ENCODE data around the gene FSD1.
A peak's percentile ranks its signal among the peaks of the same experiment; 100 is the strongest.

Gene FSD1

GRCh38 chr19:4365341-4365740, 60.9 kb downstream of the FSD1 start:
- no peak for DNase-seq (ENCODE audit: low read depth in 2 of 2)

DNA sequence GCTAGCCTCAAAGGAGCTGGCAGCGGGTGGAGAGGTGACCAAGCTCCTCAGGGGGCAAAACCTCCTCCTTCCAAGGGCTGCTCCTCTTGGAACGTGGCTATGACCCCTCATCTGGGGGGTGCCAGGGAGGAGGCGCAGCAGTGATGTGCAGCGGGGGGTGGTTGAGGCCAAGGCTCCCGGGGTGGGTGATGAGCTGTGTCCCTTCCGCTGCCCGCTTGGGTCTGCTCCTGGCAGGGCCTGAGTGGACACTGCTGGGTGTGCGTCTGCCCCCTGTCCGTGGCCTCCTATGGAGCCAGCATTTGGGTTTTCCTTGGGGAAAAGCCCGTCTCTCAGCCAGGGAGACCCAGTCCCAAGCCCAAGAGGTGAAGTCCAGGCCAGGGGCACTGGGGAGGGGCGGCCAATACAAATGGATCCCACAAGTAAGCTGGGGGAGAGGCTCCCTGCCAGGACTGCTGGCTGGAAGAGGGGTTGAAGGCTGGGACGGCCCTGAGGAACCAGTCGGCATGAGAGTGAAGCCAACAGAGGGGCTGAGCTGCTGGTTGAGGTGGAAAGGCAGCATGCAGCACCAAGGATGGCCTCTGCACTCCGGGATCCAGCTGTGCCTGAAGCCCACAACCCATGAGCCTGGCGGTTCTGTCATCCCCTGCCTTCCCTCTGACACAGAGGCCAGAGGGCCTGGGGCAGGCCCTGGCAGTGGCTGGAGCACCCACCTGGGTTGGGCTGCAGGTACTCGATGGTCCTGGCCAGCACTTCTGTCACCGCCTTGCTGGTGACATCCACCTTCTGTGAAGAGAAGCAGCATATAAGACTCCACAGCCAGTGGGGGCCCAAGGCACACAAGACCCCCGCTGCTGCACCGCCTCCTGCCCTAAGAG, 61.6 kb downstream of the FSD1 start:
- no peak for DNase-seq (ENCODE audit: low read depth in 2 of 2)

- DNase-seq (ENCODE audit: low read depth in 2 of 2), result no peak
Measured at GRCh38 chr19:4366666-4367335, 62.4 kb downstream of the FSD1 start.

- no peak for DNase-seq (ENCODE audit: low read depth in 2 of 2)
Measured at GRCh38 chr19:4367336-4367723, 62.9 kb downstream of the FSD1 start.

DNA sequence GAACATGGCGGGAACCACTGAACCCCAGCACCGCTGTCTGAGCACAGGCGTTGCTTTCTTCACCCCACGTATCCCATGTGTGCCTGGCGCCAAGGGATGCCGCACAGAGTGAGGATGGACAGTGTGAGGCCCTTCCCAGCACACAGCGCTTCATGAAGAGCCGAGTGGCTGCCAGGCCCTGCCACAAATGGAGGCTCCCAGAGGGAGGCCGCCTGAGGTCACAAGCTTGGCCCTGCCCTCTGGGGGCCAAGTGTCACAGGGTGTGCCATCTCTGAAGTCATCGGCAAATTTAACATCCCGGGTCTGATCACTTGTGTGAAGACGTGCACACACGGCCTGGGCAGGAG, 63.4 kb downstream of the FSD1 start:
- DNase-seq (ENCODE audit: low read depth in 2 of 2), result no peak

DNA sequence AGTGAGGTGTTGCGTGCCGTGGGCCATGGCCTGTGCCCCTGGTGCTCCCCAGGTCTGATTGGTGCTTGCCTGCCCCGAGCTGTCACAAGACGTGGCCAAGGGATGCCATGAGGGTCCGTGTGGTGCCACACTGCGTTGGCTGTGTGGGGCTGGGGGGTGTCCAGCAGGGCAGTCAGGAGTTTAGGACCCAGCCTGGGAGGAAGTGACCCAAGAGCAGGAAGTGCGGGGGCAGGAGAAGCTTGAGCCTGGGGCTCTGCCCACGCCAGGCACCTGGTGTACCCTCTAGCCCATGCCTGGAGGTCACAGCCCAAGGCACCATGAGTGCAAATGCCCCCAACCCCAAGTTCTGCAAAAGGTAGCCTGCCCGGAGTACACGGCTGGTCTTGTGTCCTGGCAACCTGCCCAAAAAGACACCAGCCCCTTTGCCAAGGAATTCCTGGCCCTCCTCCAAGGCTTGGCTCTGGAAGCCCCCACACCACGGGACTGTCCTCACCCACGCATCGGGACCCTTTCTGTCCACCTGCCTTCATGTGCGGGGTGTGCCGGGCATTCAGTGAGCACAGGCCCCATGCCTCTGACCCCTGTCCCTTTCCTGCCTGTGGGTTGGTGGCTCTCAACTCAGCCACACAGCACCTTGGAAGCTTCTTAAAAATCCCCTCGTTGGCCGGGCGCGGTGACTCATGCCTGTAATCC, 63.9 kb downstream of the FSD1 start:
- DNase-seq (ENCODE audit: low read depth in 2 of 2), result no peak

- peak; percentile 48 to 50 for DNase-seq (ENCODE audit: low read depth in 2 of 2)
Measured at GRCh38 chr19:4369109-4369887, 64.9 kb downstream of the FSD1 start.

DNA sequence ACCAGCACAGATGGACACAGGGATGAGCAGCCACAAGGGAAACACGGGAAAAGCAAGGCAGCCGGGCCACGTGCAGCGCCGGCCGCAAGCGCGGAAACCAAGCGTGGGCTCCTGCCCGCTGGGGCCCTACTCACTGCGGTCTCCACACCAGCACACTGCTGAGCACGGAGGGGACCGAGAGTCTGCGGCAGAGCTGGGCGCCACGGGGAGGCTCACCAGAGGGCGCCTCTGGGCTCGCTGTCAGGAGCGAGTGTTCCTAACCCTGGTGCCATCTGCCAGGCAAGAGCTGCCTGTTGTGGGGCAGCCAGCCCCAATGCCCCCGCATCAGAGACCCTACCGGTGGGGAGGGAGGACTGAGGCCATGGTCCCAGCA, 65.5 kb downstream of the FSD1 start:
- DNase-seq (ENCODE audit: low read depth in 2 of 2), result peak; percentile 54 to 74

DNA sequence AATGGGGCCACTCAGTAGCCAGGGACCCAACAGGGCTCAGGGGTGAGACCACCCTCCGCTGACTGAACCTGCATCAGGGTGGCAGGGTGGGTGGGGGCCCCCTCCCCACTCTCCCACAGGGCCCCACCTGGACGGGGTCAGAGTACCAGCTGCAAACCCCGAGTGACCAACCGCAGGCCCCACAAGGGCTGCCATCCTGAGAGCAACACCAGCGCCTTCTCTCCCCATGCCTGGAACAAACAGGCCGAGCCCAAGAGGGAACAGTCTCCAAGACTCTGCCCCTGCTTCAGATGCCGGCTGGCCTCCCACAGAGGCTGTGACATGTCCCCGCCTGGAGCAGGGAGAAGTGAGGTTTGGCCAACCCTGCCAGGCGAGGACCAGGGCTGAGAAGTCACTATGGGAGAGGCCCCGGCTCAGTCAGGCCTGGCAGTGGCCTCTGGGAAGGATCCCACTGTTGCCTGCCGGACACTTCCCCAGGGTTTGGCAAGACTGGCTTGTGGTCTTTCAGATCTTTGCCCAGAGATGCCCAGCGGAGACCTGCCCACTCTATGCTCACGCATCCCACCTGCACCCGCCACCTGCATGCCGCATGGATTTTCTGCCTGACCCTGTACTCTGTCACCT, 66.1 kb downstream of the FSD1 start:
- DNase-seq (ENCODE audit: low read depth in 2 of 2), result no peak

DNA sequence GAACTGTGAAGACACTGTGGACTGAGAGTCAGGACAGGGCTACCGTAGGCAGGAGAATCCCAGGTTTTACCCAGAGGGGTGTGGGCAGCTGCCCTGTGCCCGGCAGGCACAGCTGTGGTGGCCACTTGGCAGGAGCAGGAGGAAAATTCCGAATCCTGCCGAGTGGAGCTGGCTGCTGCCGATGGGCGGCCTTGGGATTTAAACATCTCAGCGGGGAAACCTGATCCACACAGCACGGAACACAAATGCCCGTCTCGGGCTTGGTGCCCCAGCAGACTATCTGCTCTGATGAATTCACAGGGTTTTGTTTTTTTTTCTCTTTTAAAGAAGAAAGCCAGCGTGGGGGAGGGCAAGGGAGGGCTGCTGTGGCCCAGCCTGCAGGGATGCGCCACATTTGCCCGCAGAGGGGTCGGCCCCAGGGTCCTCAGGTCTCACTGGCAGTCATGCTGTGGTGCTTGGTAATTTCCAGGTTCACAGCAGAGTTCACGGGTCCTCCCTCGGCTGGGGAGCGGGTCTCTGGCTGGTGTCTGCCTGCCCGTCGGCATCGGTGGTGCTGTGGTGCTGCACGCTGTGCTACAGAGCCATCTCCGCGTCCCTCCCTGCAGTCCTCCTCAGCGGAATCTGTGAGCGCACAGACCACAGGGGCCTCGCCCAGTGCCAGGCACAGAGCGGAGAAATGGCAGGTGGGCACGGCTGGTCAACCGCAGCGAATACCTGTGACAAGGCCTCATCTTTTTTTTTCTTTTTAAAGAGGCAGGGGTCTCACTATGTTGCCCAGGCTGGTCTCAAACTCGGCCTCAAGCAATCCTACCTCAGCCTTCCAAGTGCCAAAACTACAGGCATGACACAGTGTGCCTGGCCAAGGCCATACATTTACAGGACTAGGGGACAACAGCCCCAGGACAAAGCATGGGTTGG, 67.1 kb downstream of the FSD1 start:
- no peak for DNase-seq (ENCODE audit: low read depth in 2 of 2)

- DNase-seq (ENCODE audit: low read depth in 2 of 2), result no peak
Measured at GRCh38 chr19:4372165-4373012, 68.0 kb downstream of the FSD1 start.

DNA sequence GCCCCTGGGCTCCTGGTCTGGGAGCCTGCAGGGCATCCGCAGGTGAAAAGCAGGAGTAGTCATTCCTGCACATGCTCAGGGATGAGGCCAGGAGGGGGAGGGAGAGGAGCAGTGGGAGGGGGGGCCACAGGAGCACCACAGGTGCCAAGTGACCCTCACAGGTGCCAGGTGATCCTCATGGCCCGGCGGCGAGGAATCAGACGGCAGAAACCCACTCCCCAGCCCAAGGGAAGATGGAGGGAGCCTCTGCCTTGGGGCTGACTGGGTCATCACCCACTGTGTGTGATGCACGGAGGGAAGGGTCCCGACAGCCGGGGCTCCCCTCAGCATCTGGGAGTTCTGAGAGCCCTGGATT, 68.6 kb downstream of the FSD1 start:
- DNase-seq (ENCODE audit: low read depth in 2 of 2), result no peak

Data from stimulated activated CD8-positive, alpha-beta memory T cell treated with anti-CD3 and anti-CD28 coated beads, Interleukin-7, amount 100 ng/mL, for 4 hours (primary cell).